ENCODE data around the gene PODN. TPM values are rescaled to one million over a fixed set of nuclear protein-coding genes. Genes with fewer than 3 reads are reported as not detected.
A peak's percentile ranks its signal among the peaks of the same experiment; 100 is the strongest.

The PODN gene
- total RNA-seq, 1 experiment from 2014 or later: 0.23 TPM

DNA sequence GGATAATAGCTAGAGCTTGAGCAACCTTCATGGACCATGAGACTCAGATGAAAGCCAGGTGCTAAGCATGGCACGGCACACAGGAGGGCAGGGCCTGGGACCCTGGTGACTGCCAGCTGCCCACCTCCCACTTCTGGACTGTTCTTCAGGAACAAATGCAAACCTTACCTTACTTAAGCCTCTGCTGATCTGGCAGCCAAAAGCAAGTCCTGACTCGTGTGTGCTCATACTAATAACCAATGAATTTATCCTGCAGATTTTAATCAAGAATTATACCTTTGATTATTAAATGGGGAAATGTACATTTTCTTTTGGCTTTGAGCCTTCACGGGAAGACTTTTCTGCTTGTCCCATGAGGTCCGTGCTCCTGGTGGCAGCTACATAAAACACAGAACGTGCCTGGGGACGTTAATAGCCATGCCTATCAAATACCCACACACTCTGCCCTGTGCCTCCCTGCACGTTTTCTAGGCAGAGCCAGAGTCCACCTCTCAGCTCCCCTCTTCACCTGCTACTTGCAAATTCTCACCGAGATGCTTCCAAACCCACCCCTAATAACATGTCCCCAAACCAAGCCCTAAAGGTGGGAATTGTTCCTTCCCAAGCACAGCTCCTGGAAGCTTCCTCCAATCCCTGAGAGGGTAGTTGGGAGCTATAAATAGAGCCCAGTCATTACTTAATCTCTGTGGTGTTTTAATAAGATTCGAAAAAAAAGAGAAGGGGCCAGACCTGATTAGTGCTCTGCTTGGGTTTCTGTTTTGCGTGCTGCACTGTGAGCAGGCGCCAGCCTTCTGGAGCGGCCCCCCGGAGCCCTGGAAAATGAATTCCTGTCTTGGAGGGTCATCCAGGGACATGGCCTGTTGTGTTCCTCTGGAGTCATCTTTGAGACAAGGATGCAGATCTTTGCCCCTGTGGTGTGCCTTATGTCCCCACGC is 46.9 kb downstream of the PODN start:
- TF ChIP-seq SIN3A (IDR thresholded peaks at IDR 0.05; ENCODE audit: borderline replicate concordance, insufficient read depth, low read depth, low read length) (no peak), POLR2AphosphoS5 (IDR thresholded peaks at IDR 0.05; ENCODE audit: low read depth, low read length) (no peak)
- TF ChIP-seq, protein P1, sequence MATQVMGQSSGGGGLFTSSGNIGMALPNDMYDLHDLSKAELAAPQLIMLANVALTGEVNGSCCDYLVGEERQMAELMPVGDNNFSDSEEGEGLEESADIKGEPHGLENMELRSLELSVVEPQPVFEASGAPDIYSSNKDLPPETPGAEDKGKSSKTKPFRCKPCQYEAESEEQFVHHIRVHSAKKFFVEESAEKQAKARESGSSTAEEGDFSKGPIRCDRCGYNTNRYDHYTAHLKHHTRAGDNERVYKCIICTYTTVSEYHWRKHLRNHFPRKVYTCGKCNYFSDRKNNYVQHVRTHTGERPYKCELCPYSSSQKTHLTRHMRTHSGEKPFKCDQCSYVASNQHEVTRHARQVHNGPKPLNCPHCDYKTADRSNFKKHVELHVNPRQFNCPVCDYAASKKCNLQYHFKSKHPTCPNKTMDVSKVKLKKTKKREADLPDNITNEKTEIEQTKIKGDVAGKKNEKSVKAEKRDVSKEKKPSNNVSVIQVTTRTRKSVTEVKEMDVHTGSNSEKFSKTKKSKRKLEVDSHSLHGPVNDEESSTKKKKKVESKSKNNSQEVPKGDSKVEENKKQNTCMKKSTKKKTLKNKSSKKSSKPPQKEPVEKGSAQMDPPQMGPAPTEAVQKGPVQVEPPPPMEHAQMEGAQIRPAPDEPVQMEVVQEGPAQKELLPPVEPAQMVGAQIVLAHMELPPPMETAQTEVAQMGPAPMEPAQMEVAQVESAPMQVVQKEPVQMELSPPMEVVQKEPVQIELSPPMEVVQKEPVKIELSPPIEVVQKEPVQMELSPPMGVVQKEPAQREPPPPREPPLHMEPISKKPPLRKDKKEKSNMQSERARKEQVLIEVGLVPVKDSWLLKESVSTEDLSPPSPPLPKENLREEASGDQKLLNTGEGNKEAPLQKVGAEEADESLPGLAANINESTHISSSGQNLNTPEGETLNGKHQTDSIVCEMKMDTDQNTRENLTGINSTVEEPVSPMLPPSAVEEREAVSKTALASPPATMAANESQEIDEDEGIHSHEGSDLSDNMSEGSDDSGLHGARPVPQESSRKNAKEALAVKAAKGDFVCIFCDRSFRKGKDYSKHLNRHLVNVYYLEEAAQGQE (IDR thresholded peaks at IDR 0.05; ENCODE audit: insufficient read depth in 1 of 2, low read depth in 2 of 2, low read length in 1 of 2): no peak
- DNase-seq (ENCODE audit: low read depth, low spot score): no peak
- H3K9me3 ChIP-seq (ENCODE audit: control insufficient read depth, insufficient read depth, low read depth, low read length): no peaks in the 10 kb centered on the region
- intact Hi-C loops (cut with micrococcal nuclease; ENCODE audit: unreplicated experiment): no loop called here
- POLR2A ChIA-PET: no interaction called here
- H3K27ac ChIP-seq (ENCODE audit: low read length): peak overlapping the region; percentile 45
- no peak for ATAC-seq
- H3K4me3 ChIP-seq (ENCODE audit: low read depth in 2 of 2, low read length in 2 of 2): no peak overlapping the region
- no peaks in the 10 kb centered on the region for H3K27me3 ChIP-seq (ENCODE audit: control insufficient read depth, insufficient read depth, low read length)
- CTCF ChIA-PET: interaction anchor here (0.5 kb wide), 1 partner anchor 13 kb away, joined by 4 read pairs; no protein-coding TSS in a partner anchor
- no peaks in the 10 kb centered on the region for H3K36me3 ChIP-seq (ENCODE audit: control insufficient read depth, insufficient read depth, low read length)
- no TSS peak for BruUV-seq (replicated peaks)
- in situ Hi-C loops (cut with HindIII; ENCODE audit: low pct_unique_long_range_greater_than_20kb, low sequenced_read_pairs): no loop called here
- H3K4me1 ChIP-seq (ENCODE audit: control insufficient read depth, insufficient read depth, low read length): peaks cover 25% of the 10 kb centered on the region

DNA sequence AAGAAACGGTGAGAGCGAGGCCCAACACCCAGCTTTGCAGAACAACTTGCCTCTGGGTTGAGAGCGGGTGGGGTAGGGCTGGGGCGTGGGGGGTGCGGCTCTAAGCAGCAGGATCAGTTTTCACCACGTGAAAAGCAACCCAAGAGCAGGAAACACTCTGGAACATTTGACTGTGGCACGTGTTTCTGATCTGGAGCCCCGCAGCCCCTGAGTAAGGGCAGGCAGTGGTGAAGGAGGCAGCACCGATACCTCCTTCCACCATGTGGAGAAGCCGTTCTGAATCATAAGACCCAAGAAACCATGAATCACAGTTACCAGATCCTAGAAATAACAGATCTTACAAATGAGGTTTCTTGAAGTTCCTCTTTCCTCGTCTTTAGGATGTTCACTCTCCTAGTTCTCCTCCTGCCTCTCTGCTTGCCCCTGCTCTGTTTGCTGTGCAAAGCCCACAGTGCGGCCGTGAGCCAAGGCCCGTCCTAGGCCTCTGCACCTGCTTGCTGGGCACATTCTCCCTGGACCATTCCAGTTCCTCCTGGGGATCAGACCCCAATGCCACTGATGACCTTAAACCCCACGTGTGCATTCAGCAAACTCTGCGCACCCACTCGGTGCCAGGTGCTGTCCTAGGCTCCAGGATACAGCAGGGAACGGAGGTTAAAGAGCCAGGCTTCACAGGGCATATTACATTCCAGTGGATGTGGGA is 48.5 kb downstream of the PODN start:
- no peaks in the 10 kb centered on the region for H3K36me3 ChIP-seq (ENCODE audit: control insufficient read depth, insufficient read depth, low read length)
- POLR2A ChIA-PET: no interaction called here
- no peaks in the 10 kb centered on the region for H3K9me3 ChIP-seq (ENCODE audit: control insufficient read depth, insufficient read depth, low read depth, low read length)
- CTCF ChIA-PET: no interaction called here
- 0 out of 2 replicates have a peak overlapping the region, but pooled peaks have one; percentile 19 for H3K27ac ChIP-seq (ENCODE audit: low read length)
- H3K4me3 ChIP-seq (ENCODE audit: low read depth in 2 of 2, low read length in 2 of 2): no peak overlapping the region
- no TSS peak for BruUV-seq (replicated peaks)
- peaks cover 32% of the 10 kb centered on the region for H3K4me1 ChIP-seq (ENCODE audit: control insufficient read depth, insufficient read depth, low read length)
- DNase-seq (ENCODE audit: low read depth, low spot score) (no peak), ATAC-seq (no peak)
- intact Hi-C loops (cut with micrococcal nuclease; ENCODE audit: unreplicated experiment) (no loop called here), in situ Hi-C loops (cut with HindIII; ENCODE audit: low pct_unique_long_range_greater_than_20kb, low sequenced_read_pairs) (no loop called here)
- H3K27me3 ChIP-seq (ENCODE audit: control insufficient read depth, insufficient read depth, low read length): no peaks in the 10 kb centered on the region
- TF ChIP-seq SIN3A (IDR thresholded peaks at IDR 0.05; ENCODE audit: borderline replicate concordance, insufficient read depth, low read depth, low read length): no peak
- TF ChIP-seq, protein P2, sequence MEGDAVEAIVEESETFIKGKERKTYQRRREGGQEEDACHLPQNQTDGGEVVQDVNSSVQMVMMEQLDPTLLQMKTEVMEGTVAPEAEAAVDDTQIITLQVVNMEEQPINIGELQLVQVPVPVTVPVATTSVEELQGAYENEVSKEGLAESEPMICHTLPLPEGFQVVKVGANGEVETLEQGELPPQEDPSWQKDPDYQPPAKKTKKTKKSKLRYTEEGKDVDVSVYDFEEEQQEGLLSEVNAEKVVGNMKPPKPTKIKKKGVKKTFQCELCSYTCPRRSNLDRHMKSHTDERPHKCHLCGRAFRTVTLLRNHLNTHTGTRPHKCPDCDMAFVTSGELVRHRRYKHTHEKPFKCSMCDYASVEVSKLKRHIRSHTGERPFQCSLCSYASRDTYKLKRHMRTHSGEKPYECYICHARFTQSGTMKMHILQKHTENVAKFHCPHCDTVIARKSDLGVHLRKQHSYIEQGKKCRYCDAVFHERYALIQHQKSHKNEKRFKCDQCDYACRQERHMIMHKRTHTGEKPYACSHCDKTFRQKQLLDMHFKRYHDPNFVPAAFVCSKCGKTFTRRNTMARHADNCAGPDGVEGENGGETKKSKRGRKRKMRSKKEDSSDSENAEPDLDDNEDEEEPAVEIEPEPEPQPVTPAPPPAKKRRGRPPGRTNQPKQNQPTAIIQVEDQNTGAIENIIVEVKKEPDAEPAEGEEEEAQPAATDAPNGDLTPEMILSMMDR (IDR thresholded peaks at IDR 0.05): no peak
- TF ChIP-seq, protein P1 (IDR thresholded peaks at IDR 0.05; ENCODE audit: insufficient read depth in 1 of 2, low read depth in 2 of 2, low read length in 1 of 2): no peak
- no peak for TF ChIP-seq POLR2AphosphoS5 (IDR thresholded peaks at IDR 0.05; ENCODE audit: low read depth, low read length)
- no peak for TF ChIP-seq TCF7L2 (IDR thresholded peaks at IDR 0.05; ENCODE audit: low read depth, low read length)

Data from Panc1 (cell line).